GM12865 (cell line): Measurements from ENCODE around the gene PRKCE.

Experiments used
- DNase-seq: peaks from one replicate; pipeline ENCODE4 v3.0.0; 2010; ENCODE audit warnings: low read depth
- H3K4me3 ChIP-seq: 2 replicates; pipeline ENCODE4 v1.5.1; 2011; ENCODE audit warnings: mild to moderate bottlenecking, low read depth, low read length, control low read depth
- CTCF ChIP-seq: IDR thresholded peaks from 2 replicates; pipeline ENCODE4 v1.5.1; 2011; ENCODE audit warnings: low read length, control low read depth, low read depth, inconsistent platforms; ENCODE audit not compliant: insufficient read depth; ENCODE audit errors: missing control alignments

Gene PRKCE

DNA sequence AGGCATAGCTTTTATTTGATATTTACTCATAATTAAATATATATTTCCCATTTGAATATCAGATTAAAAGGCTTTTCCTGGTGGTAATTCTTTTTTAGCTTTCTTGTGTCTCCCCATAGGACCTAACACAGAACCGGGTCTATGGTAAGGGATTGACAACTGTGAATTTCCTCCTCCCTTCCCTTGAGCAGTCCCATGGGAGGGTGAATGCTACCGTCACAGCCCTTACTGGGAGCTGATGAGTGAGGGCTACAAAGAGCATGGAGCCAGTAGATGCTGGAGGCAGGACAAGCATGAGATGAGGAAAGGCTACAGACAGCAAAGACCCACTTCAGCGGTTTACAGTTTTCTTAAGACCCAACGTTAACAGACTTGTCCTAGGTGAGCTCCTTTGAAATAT lies 475.1 kb downstream of the PRKCE start:
- no peak for TF ChIP-seq CTCF
- DNase-seq: no peak
- H3K4me3 ChIP-seq: no peak overlapping the region

- H3K4me3 ChIP-seq: no peak overlapping the region
- no peak for DNase-seq
- no peak for TF ChIP-seq CTCF
Observed at GRCh38 chr2:46127176-46127575, 475.7 kb downstream of the PRKCE start.

DNA sequence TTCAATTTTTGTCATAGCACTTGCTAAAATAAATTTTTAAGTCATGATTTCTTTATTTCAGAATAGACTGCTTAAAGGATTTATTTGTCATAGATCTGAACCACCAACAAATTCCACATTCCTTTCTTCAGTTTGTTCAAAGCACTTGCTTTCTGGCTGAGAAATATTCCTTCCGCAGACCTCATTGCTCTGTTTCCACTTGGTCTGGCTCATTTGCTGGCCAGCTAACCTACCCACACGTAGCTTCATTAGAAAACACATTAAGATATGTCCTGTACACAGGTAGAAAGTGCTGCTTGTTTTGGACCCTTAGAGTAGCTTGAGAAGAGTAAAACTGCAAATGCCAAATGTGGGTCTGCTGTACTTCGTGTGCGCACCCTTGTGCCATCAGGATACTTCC lies 479.0 kb downstream of the PRKCE start:
- no peak for DNase-seq
- H3K4me3 ChIP-seq: no peak overlapping the region
- no peak for TF ChIP-seq CTCF

GRCh38 chr2:46132996-46133395 lies 481.5 kb downstream of the PRKCE start:
- no peak for DNase-seq
- no peak overlapping the region for H3K4me3 ChIP-seq
- TF ChIP-seq CTCF: no peak

DNA sequence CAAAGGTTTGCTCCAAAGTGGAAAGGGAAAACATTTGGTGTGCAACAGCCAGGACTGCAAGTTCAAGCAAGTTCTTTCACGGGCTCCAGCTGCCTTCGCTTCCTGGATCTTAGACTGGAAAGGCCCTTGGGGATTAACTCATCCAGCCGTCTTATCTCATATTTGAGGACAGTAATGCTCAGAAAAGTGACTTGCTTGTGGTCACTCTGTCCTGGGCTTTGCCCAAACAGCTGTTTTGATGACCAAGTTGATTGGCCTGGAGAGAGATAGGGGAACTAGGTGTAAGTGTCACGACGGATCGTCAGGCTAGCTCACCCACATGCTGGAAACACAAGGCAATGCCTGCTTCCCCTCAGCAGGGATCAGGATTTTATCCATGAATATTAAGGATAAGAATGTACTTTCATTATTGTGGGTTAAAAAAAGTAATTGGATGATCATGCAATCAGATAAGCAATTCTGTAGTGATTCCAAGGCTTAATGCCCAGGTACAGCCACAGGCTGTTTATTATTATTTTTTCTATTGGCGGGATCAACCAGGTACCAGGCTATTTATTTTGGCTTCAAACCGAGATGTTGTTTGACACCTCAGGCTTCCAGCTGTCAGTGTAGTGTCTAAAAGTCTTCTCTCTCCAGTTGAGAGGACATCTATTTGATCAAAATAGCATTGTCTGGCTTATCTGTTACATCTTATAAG lies 483.2 kb downstream of the PRKCE start:
- no peak for TF ChIP-seq CTCF
- no peak overlapping the region for H3K4me3 ChIP-seq

GRCh38 chr2:46135228-46135855 lies 483.9 kb downstream of the PRKCE start:
- no peak overlapping the region for H3K4me3 ChIP-seq
- no peak for TF ChIP-seq CTCF
- no peak for DNase-seq

More for the DNA sequence above, 483.2 kb downstream of the PRKCE start:
- DNase-seq: no peak

DNA sequence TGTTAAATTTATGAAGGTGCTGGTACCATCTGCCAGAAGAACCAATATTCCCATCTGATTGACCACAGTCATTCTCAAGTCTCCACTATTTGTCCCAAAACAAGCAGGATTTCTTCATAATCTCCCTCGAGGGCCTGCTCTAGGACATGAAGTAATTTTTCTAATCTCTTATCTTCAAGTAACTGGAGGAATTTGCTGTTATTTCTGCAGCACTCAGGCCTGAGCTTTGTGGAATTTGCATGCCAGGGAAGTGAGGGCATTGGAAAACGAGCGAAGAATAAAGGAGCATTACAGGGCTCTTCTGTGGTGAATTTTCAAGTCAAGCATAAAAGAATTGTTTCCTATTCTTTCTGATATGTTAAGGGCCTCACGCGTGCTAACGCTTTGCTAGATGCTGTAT lies 484.5 kb downstream of the PRKCE start:
- H3K4me3 ChIP-seq: no peak overlapping the region

More for the DNA sequence above, 484.5 kb downstream of the PRKCE start:
- TF ChIP-seq CTCF: no peak
- DNase-seq: no peak
